Activated CD4-positive, alpha-beta T cell treated with anti-CD3 and anti-CD28 coated beads, Interleukin-2, amount 50 U/mL, for 48 hours (primary cell): ENCODE measurements around the gene LCLAT1.

Experiments used
- DNase-seq, 2 experiments: peaks; one replicate each; pipeline ENCODE4 v3.0.0-alpha.2; 2020

The LCLAT1 gene

GRCh38 chr2:30679426-30680088 is 232.5 kb downstream of the LCLAT1 start:
- DNase-seq, result peak in 1 of 2 experiments; percentile 11

GRCh38 chr2:30680121-30680520 is 233.1 kb downstream of the LCLAT1 start:
- DNase-seq, result no peak

GRCh38 chr2:30681022-30681421 is 234.0 kb downstream of the LCLAT1 start:
- no peak for DNase-seq

DNA sequence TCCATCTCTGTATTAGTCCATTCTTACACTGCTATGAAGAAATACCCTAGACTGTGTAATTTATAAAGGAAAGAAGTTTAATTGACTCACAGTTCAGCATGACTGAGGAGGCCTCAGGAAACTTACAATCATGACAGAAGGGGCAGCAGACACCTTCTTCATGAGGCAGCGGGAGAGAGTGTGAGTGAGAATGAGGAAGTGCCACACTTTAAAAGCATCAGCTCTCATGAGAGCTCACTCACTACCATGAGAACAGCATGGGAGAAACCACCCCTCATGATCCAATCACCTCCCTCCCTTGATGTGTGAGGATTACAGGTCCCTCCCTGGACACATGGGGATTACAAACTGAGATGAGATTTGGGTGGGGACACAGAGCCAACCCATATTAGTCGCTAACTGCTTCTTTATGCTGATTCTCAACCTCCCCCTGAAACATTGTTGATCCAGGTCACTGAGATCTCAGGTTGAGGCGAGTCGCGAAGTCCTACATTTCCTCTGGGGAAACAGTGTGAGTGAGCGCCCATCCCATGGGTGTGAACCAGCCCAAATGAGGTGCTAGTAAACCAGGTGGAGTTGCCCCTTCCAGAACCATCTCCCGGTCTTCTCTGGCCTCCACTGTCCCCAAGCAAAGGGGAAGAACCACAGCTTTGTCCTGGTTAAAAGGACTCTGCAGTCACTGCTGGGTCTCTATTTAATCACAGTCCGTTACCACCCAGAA is 236.3 kb downstream of the LCLAT1 start:
- DNase-seq, result no peak

GRCh38 chr2:30684026-30684425 is 237.0 kb downstream of the LCLAT1 start:
- no peak for DNase-seq

- no peak for DNase-seq
Observed at GRCh38 chr2:30684516-30684915, 237.5 kb downstream of the LCLAT1 start.

- no peak for DNase-seq
Observed at GRCh38 chr2:30684996-30685395, 237.9 kb downstream of the LCLAT1 start.

- DNase-seq, result peak in 1 of 2 experiments; percentile 19
Observed at GRCh38 chr2:30686000-30686399, 239.0 kb downstream of the LCLAT1 start.

GRCh38 chr2:30686669-30687068 is 239.6 kb downstream of the LCLAT1 start:
- no peak for DNase-seq

DNA sequence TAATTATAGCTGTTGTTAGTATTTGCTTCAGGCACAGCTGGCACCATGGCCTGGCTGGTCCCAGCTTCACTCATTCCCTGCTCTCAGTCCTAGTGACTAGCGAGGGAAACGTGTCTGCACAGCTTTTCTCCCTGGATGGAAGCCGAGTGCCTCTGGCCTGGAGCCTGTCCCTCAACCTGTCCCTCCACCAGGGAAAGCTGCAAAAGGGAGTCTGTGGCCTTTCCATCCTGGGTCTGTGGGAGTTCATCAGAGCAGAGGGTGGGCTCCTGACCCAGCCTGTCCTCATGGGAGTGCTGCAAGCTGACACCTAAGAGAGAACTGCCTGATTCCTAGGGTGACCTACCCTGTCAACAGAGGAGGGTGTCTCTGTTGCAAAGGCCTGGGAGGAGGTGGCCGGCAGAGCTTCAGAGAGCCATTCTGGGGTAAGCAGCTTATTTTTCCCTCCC is 241.9 kb downstream of the LCLAT1 start:
- no peak for DNase-seq

GRCh38 chr2:30689496-30690125 is 242.6 kb downstream of the LCLAT1 start:
- no peak for DNase-seq

DNA sequence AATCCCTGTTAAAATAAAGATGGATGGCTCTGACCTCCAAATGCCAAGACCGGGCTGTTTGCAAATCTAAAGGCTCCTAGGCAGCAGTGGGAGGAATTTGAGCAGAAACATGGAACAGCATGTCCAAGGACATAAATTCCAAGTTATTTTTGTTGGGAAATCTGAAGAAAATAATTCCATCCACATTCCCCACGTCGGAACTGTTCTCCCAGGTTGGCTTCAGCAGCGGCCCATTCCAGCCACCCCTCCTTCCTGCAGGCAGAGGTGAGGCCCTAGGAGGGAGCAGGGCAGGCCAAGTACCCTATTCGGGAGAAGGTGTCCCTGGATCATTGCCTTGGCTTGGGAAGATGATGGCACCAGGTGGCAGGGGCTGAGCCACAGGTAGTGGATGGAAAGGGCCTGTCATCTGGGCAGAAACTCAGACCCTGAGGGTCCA is 243.1 kb downstream of the LCLAT1 start:
- DNase-seq, result no peak

- DNase-seq, result no peak
Observed at GRCh38 chr2:30691091-30691947, 244.3 kb downstream of the LCLAT1 start.

DNA sequence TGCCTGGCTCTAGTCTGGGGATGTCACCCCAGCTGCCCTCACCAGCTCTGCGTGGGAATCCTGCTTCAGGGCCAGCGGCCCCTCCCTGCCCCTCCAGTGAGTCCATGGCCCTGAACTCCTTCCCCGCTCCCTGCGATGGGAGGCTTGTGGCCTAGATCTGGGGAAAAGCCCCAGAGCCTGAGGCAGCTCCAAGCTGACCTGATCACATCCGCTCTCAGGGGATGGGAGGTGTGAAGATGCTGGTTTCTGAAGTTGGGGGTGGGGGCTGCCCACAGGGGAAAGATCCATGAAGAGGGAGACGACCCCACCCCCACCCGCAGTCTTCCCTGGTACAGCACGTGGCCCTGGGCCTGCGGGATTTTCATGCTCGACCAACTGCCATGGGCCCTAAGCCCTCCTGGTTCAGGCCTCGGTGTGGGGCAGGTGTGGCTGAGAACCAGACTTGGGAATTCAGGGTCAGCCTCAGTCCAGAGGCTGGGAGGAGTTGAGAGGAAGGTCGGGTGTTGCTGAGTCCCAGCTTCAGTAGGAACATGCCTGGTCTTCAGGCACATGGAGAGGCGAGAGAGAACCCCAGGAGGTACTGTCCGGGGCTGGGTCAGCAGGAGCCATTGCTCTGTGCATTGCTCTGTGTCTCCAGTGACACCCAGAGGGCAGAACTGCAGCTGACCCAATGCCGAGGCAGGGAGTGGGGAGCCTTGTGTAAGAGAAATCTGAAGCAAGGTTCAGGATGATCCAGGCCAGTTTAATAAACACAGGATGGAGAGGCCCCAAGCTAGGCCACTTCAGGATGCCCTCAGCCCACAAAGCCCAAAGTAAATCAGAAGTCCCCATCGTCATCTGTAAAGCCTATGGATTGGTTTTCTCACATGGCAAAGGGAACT is 245.1 kb downstream of the LCLAT1 start:
- DNase-seq, result no peak

GRCh38 chr2:30692829-30693275 is 245.8 kb downstream of the LCLAT1 start:
- DNase-seq, result no peak
